Measurements from ENCODE around the gene GAK.

The GAK gene

GRCh38 chr4:909821-910220, 22.3 kb downstream of the GAK start:
- no peak overlapping the region for H3K4me3 ChIP-seq (ENCODE audit: low read depth, low read length)

GRCh38 chr4:909131-909571, 23.0 kb downstream of the GAK start:
- H3K4me3 ChIP-seq (ENCODE audit: low read depth, low read length), result no peak overlapping the region

- H3K4me3 ChIP-seq (ENCODE audit: low read depth, low read length), result no peak overlapping the region
Measured at GRCh38 chr4:907691-908425, 24.3 kb downstream of the GAK start.

GRCh38 chr4:907103-907400, 25.1 kb downstream of the GAK start:
- no peak overlapping the region for H3K4me3 ChIP-seq (ENCODE audit: low read depth, low read length)

- H3K4me3 ChIP-seq (ENCODE audit: low read depth, low read length), result no peak overlapping the region
Measured at GRCh38 chr4:906339-907102, 25.6 kb downstream of the GAK start.

GRCh38 chr4:905485-906338, 26.4 kb downstream of the GAK start:
- no peak overlapping the region for H3K4me3 ChIP-seq (ENCODE audit: low read depth, low read length)

- H3K4me3 ChIP-seq (ENCODE audit: low read depth, low read length), result no peak overlapping the region
Measured at GRCh38 chr4:903066-904046, 28.8 kb downstream of the GAK start.

- H3K4me3 ChIP-seq (ENCODE audit: low read depth, low read length), result no peak overlapping the region
Measured at GRCh38 chr4:901192-901910, 30.8 kb downstream of the GAK start.

- no peak overlapping the region for H3K4me3 ChIP-seq (ENCODE audit: low read depth, low read length)
Measured at GRCh38 chr4:900721-901120, 31.4 kb downstream of the GAK start.

- H3K4me3 ChIP-seq (ENCODE audit: low read depth, low read length), result no peak overlapping the region
Measured at GRCh38 chr4:900073-900472, 32.0 kb downstream of the GAK start.

GRCh38 chr4:899556-899906, 32.6 kb downstream of the GAK start:
- no peak overlapping the region for H3K4me3 ChIP-seq (ENCODE audit: low read depth, low read length)

- H3K4me3 ChIP-seq (ENCODE audit: low read depth, low read length), result no peak overlapping the region
Measured at GRCh38 chr4:898869-899555, 33.1 kb downstream of the GAK start.

GRCh38 chr4:898123-898522, 34.0 kb downstream of the GAK start:
- H3K4me3 ChIP-seq (ENCODE audit: low read depth, low read length), result no peak overlapping the region

- no peak overlapping the region for H3K4me3 ChIP-seq (ENCODE audit: low read depth, low read length)
Measured at GRCh38 chr4:896630-897029, 35.5 kb downstream of the GAK start.

GRCh38 chr4:896216-896615, 35.9 kb downstream of the GAK start:
- no peak overlapping the region for H3K4me3 ChIP-seq (ENCODE audit: low read depth, low read length)

GRCh38 chr4:895596-895995, 36.5 kb downstream of the GAK start:
- H3K4me3 ChIP-seq (ENCODE audit: low read depth, low read length), result no peak overlapping the region

- H3K4me3 ChIP-seq (ENCODE audit: low read depth, low read length), result no peak overlapping the region
Measured at GRCh38 chr4:893995-894705, 38.0 kb downstream of the GAK start.

- no peak overlapping the region for H3K4me3 ChIP-seq (ENCODE audit: low read depth, low read length)
Measured at GRCh38 chr4:893276-893994, 38.7 kb downstream of the GAK start.

Measured in iPS-11a (cell line).